ENCODE results near the gene TRPM1. TPM values are rescaled to one million over a fixed set of nuclear protein-coding genes. Genes with fewer than 3 reads are reported as not detected.

The TRPM1 gene
- total RNA-seq, 1 donor from 2014 or later = not detected

DNA sequence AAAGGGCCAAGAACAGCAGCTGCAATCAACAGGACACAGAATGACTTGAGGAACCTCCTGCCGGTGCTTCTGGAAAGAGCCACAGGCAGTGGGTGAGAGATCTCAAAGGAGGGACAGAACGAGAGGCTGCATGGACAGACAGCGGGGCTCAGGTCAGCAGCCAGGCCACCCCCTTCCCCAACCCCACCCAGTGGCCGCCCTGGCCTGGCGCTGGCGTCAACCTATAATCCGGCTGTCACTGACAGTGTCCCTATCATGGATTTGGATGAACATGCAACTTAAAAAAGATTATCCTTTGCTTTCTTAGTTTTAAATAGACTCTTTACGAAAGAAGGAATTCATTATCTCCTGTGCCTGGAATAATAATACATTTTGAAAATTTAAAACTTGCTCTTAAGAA, 54.1 kb downstream of the TRPM1 start:
- Histone ChIP-seq H3K27me3 (ENCODE audit: low read depth) (no peaks in the 10 kb centered on the region), H3K4me1 (peaks cover 17% of the 10 kb centered on the region), H3K4me3 (no peak overlapping the region), H3K36me3 (no peaks in the 10 kb centered on the region), H3K9me3 (no peaks in the 10 kb centered on the region), H3K27ac (no peak overlapping the region)
- intact Hi-C loops (cut with DNase I) = no loop called here
- TF ChIP-seq, protein P1, sequence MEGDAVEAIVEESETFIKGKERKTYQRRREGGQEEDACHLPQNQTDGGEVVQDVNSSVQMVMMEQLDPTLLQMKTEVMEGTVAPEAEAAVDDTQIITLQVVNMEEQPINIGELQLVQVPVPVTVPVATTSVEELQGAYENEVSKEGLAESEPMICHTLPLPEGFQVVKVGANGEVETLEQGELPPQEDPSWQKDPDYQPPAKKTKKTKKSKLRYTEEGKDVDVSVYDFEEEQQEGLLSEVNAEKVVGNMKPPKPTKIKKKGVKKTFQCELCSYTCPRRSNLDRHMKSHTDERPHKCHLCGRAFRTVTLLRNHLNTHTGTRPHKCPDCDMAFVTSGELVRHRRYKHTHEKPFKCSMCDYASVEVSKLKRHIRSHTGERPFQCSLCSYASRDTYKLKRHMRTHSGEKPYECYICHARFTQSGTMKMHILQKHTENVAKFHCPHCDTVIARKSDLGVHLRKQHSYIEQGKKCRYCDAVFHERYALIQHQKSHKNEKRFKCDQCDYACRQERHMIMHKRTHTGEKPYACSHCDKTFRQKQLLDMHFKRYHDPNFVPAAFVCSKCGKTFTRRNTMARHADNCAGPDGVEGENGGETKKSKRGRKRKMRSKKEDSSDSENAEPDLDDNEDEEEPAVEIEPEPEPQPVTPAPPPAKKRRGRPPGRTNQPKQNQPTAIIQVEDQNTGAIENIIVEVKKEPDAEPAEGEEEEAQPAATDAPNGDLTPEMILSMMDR (IDR thresholded peaks at IDR 0.05) = no peak
- ATAC-seq = no peak
- no peak for DNase-seq

DNA sequence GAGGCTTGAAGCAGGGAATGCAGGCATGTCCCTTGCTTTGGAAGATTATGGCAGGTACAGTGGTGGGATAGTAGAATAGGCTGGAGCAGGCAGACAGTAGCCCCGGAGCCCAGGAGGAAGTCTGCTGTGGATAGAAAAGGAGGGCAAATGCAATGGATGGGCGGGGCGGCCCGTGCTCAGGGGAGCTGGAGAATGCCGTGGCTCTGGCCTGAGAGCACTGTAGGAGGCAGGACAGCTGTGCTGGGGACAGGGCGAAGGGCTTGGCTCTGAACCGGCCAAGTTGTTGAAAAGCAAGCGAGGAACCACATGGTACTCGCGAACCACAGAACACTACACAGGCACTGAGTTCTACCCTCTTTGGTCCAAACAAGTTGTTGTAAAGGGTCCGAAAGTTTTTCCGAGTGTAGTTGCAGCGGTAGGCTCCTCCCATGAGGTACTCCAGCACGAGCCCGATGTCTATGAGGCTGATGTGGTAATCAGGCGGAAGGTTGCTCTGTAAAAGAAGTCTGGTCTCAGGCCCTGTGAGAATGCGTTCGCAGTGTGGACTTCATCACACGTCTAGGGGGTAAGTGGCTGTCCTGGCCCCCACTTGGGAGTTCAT, 54.7 kb downstream of the TRPM1 start:
- intact Hi-C loops (cut with DNase I) = no loop called here
- no peak for ATAC-seq
- no peak overlapping the region for H3K4me3 ChIP-seq
- DNase-seq = no peak
- peaks cover 17% of the 10 kb centered on the region for H3K4me1 ChIP-seq
- H3K27me3 ChIP-seq (ENCODE audit: low read depth) = no peaks in the 10 kb centered on the region
- TF ChIP-seq, protein P1 (IDR thresholded peaks at IDR 0.05) = no peak
- no peaks in the 10 kb centered on the region for H3K36me3 ChIP-seq
- H3K27ac ChIP-seq = no peak overlapping the region
- H3K9me3 ChIP-seq = no peaks in the 10 kb centered on the region

DNA sequence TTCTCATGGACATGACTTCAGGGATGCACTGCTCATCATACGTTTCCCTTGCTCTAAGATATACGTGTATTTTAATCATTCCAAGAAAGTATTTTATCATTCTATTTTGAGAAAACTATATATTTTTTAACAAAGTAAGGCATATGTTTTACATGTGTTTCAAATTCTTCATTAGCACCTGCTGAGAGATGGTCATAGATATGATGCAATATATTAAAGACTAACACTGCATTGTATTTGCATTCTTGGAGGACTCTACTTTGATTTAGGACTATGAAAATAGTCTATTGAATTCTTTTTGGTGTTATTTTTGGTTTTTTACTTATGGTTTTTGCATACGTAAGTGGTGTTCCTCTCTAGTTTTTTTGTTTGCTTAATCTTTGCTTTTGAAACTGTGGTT, 55.9 kb downstream of the TRPM1 start:
- no peak for ATAC-seq

DNA sequence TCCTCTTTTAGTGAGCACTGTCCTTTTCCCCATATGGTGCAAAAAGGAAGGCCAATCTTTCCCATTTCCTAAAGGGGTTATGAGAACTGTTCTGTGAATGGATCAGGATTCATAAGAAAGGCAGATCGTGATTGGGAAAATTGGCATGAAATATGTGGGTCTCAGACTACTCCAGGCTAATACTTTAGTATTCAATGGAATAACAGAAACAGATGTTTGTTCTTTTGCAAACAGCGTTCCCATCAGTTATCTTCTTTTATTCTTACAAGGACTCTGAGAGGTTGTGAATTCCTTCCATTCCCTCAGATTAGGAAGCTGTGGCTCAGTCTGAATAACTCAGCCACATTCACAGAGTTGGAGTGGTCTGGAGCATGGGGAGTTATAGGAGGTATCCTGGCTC, 58.8 kb downstream of the TRPM1 start:
- Histone ChIP-seq H3K4me3 (no peak overlapping the region), H3K9me3 (no peaks in the 10 kb centered on the region), H3K27ac (no peak overlapping the region), H3K27me3 (ENCODE audit: low read depth) (no peaks in the 10 kb centered on the region), H3K4me1 (no peaks in the 10 kb centered on the region), H3K36me3 (no peaks in the 10 kb centered on the region)
- intact Hi-C loops (cut with DNase I) = no loop called here
- no peak for DNase-seq
- no peak for ATAC-seq
- TF ChIP-seq, protein P1 (IDR thresholded peaks at IDR 0.05) = no peak

More for the DNA sequence above, 55.9 kb downstream of the TRPM1 start:
- Histone ChIP-seq H3K27ac (no peak overlapping the region), H3K27me3 (ENCODE audit: low read depth) (no peaks in the 10 kb centered on the region), H3K36me3 (no peaks in the 10 kb centered on the region), H3K4me3 (no peak overlapping the region), H3K9me3 (no peaks in the 10 kb centered on the region), H3K4me1 (peaks cover 17% of the 10 kb centered on the region)
- no peak for DNase-seq
- intact Hi-C loops (cut with DNase I) = no loop called here
- TF ChIP-seq, protein P1 (IDR thresholded peaks at IDR 0.05) = no peak

DNA sequence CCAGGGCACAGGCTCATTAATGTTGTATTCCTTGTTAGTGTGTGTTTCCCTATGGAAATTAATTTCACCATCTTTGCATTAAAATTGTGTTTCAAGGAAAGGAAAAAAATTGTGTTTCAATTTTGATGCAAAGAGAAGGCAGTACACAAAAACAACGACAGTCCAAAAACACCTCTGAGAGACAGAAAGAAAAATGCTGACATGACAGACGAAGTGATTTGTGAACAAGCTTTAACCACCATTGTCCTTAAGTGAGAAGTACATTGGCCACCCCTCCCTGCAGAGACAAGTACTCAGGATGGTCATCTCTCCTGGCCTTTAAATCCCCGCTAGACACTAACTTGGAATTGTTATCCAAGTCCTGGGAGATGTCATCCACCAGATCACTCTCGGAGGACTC, 59.9 kb downstream of the TRPM1 start:
- TF ChIP-seq, protein P1 (IDR thresholded peaks at IDR 0.05) = no peak
- Histone ChIP-seq H3K4me1 (no peaks in the 10 kb centered on the region), H3K27me3 (ENCODE audit: low read depth) (no peaks in the 10 kb centered on the region), H3K36me3 (no peaks in the 10 kb centered on the region), H3K9me3 (no peaks in the 10 kb centered on the region), H3K4me3 (no peak overlapping the region), H3K27ac (no peak overlapping the region)
- intact Hi-C loops (cut with DNase I) = no loop called here
- no peak for DNase-seq
- no peak for ATAC-seq

Measured in lower lobe of right lung (tissue), 2 donors.